GM19463 (cell line): Measurements from ENCODE around the gene TPPP3.

Experiments used
- ATAC-seq: cut with Tn5 transposase; IDR thresholded peaks from one replicate; pipeline ENCODE4 v1.9.1; 2021; ENCODE audit warnings: mild to moderate bottlenecking, moderate library complexity; ENCODE audit not compliant: unreplicated experiment

The TPPP3 gene

GRCh38 chr16:67406111-67406971 is 13.0 kb upstream of the TPPP3 start:
- no peak for ATAC-seq

DNA sequence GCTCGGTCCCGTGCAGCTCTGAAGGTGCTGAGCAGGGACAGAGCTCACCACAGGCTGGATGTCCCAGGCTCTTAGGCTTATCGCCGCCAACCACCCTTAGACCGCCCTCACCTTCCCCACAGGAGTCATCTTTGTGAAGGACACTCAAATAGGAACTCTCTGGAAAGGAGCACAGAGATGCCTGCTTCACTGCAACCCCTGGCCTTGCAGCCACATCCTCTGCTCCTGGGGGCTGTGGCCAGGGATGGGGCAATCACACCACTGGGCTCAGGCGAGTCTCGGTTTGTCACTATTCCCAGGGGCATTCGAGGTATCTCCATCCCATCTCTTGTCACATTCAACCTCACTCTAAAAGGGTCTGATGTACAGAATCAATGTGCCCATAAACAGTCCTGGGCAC is 12.0 kb upstream of the TPPP3 start:
- ATAC-seq = no peak

- ATAC-seq = no peak
These were observed 11.5 kb upstream of the TPPP3 start for GRCh38 chr16:67404740-67405226.

DNA sequence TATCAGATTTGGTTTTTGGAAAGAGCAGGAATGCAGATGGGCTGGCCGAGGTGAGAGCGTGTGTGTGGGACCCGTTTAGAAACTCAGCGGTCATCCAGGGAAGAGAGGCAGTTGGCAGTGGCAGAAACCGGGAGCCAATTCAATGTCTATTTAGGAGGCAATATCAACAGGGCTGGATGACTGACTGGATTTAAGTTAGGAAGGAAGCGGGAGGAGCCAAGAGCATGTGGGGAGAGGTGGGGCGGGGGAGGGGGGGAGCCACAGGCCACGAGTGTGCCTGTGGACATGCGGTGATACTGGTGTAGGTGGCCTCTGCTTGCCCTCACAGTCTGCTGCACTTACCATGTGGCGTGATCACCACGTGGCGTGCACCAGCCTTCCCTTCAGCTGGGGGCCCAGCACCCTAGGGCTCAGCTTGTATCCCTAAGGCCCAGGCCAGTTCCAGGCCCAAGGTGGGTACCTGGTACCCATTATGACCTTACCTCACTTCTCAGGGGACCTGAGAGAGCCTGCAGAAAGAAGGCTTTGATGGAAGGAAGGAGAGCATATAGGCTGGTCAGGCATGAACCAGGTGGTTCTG is 10.8 kb upstream of the TPPP3 start:
- no peak for ATAC-seq

DNA sequence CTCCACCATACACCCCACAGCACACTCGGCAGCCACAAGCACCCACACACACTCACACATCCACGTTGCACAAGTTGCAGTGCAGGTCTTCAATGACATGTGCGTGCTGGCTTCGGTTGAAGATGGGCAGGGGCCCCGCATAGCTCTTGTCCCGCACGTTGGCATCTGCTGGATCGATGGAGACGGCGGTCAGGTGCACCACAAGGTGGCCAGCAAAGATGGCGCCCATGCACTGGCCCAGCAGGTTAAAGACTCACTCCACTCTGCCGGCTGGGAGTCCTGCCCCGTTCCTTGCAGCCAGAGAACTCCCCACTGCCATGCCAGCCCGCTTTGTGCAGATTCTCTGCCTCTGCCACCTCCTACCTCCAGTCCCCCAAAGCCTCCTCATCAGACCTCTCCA is 7.6 kb upstream of the TPPP3 start:
- no peak for ATAC-seq

DNA sequence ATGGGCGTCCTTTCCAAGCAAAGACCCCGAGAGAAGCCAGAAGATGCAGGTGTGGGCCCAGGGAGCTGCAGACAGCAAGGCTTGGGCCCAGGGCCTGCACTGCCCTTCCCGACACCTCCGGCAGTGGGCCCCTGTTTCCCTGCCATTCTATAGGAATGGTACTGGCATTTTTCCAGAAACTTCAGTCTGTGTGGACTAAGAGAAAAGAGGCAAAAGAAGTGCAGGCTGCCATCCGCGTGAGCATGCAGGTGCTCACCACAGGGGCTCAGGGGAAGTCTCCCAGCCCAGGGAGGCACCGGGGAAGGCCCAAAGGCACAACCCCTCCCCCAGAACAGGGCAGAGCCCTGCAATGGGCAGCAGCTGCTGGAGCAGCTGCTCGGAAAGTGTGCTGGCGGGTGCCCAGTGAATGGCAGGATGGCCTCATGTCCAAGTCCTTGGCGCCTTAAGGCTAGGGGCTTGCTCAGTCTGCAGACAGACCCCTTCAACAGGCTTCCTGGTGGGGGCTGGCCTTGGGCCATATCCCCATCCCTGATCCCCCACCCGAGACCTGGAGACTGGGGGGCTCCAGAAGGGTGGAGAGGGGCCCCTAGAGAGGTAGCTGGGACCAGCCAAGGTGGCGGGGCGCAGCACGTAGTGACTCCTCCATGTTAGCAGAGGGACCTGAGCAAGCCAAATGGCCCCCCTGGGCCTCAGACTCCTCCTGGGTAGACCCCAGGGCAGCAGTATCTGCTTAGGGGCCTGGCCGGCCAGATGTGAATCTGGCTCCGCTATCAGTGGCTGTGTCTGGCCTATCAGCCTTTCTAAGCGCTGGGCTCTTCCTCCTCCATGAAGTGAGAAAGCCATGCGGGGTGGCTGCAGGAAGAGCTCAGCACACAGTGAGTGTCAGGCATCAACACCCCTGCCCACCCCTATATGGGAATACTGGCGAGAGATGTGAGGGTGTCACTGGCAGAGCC is 6.7 kb upstream of the TPPP3 start:
- no peak for ATAC-seq

- ATAC-seq = no peak
These were observed 6.0 kb upstream of the TPPP3 start for GRCh38 chr16:67399218-67399733.

DNA sequence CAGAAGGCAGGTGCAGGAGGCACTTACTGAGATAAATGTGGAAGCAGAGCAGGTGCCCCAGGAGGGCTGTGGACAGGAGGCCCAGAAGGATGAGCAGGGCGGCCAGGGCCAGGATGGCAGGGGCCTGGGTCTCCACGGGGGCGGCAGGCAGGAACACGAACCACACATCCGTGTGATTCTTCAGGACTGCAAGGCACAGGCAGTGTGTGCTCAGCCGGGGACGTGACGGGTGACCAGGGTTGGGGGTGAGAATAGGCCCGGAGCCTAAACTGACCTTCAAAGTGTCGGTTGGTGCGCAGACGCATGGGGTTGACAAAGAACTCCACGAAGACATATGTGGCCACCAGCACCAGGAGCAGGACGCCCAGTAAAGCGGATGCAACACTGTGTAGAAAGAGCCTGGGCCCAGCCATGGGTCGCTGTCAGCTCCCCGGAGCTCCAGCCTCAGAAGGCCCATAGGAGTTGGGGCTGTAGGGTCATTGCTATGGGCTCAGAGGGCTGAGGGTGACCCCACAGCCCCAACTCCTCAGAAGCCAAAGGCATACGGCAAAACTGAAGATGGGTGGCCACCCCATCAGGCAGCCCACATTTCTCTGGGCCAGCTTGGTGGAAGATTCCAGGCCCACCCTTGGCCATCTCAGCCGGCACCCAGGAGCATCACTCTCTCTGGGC is 5.4 kb upstream of the TPPP3 start:
- no peak for ATAC-seq

DNA sequence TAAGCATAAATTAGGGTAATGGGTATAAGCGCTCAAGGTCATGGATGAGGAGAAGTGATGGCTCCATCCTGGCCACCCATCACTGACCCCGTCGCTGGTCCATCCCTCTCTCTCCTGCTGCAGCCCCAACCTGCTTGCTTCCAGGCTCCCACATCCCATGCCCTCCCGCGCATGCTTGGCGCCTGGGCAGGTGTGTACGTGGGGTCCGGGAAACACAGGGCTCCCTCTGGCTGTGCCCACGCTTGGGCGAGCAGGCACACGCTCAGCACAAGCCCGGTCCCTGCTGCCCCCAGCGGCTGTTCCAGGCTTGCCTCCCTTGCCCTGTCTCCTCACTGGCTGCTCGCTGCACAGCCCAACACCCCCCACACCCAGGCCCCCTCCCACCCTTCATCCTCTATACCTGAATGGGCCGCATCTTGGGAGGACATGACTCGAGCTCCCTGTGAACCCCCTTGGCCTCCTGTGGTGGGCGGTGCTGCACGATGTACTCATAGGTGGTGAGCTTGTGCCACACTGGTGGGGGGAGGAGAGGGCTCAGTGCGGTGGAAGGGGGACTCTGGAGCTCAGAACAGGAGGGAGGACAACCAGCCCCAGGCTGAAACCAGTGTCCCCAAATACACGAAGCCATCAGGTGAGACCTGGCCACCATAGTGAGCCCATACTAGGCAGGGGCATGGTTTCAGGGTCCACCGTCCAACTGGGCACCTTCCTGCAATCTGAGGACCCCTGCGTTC is 4.7 kb upstream of the TPPP3 start:
- ATAC-seq = no peak

GRCh38 chr16:67397036-67397801 is 3.9 kb upstream of the TPPP3 start:
- ATAC-seq = no peak

- ATAC-seq = no peak
These were observed 3.1 kb upstream of the TPPP3 start for GRCh38 chr16:67396159-67397035.

DNA sequence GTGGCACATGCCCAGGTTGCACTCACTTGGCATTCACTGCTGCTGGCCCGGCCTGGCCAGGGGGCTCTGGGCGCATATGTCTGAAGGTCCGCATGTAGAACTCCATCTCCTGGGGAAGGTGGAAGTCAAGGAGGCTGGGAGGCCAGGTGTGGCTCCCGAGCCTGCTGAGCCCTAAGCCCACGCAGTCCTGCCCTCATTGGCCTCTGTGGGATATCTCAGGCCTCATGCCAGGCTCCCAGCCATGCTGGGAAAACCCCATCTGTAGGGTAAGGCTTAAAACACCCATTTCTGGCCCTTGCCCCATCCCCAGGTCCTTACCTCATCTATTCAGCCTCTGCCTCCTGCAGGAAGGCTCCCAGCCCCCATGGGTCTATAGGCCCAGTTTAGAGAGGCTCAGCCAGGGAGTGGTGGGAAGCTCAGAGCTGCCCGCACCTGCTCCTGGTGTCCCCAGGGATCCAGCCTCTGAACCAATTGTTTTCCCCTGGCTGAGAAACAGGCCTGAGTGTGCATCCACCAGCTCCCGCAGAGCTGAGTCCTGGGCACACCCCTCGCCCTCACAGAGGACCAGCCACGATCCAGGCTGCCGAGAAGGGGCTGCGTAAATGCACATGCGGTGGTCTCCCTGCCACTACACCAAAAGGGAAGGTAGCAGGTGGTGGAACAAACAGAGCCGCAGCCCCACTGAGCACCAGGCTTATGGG is 2.3 kb upstream of the TPPP3 start:
- no peak for ATAC-seq

DNA sequence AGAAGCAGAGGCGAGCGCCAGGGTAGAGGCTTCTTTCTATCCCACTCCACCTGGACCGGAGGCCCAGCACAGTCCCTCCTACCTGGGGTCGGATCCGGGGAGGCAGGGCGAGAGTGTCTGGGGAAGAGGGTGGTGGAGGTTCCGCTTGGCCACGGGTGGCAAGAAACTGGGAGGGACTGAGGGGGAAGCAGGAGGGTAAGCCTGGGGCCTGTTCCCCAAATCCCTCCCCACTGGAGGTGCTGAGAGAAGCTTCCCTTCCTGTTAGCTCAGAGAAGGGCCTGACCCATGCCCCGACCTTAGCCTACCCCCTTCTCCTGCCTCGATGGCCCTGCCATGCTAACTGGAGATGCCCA is 1.8 kb upstream of the TPPP3 start:
- no peak for ATAC-seq

DNA sequence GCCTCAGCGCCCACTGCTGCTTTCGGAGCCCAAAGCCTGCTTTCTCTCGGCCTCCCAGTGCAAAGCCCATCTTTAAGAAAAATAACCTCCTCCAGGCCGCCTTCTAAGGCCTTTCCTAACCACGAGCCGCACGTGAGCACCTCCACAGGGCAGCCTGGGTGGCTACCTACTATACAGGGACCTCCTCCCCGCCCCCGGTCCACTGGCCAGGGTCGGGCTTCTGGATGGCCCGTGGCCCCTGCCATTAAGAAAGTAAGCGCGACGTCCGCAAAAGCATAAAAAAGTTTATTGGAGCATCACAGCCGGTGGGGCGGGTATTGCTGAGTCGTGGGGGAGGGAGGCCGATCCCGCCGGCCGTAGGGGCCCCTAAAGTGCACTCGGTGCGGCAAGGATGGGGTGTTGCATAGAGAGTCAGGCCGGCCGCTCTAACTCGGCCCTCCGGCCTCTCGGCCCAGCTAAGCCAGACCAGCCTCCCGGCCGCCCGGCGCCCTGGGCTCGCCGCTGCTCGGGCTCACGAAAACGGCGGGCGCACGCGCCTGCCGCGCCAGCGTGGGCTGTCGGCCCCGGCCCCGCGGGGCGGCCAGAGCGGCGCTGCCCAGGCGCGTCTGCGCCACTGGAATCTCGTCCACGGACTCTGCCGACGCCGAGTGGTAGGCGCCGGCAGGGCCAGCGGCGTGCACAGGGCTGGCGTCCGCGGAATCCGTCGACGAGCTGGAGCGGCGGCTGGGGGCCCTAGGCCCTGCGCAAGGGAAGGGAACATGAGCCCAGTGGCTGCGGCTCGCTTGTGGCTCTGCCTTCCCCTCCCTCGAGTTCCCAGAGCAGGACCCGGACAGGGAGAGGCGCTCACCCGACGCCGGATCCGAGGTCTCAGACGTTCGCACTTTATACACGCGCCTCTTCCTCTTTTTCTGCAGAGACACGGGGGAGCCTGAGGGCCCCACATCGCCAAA is 1.1 kb upstream of the TPPP3 start:
- ATAC-seq = no peak

DNA sequence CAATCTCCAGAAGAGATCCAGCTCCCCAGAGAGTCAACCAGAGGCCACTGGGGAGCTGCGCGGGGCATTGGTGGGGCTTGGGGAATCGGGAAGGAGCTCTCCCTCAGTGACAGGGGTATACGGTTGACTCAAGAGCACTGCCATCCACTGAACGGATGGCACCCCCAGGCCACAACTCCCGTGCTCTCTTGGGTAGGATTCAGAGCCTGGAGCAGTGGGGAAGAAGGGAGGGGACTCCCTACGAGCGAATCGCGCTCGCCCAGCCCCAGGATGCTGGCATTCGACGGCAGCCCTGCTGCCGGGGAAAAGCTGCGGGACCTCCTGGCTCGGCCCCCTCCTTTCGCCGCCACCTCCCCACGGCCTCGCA is 473 bp upstream of the TPPP3 start:
- no peak for ATAC-seq

- no peak for ATAC-seq
These were observed 818 bp downstream of the TPPP3 start for GRCh38 chr16:67392301-67393059.
